Smooth muscle cell (in vitro differentiated cells): ENCODE measurements around the gene TTC23. TPM values are rescaled to one million over a fixed set of nuclear protein-coding genes. Genes with fewer than 3 reads are reported as not detected.
"Not testable (repeated sequence)": the region's sequence is repeated elsewhere in the genome, so short reads cannot be mapped to it uniquely, and the experiment has no call there.

Source experiments
- DNase-seq: peaks from one replicate; lab custom pipeline; 2025; ENCODE audit not compliant: unreplicated experiment; lab: John Stamatoyannopoulos, UW
- H2AFZ ChIP-seq: fragments of 200-600 bp; sonication (generic); 2 replicates; pipeline ENCODE4 v1.6.0; 2016; ENCODE audit warnings: antibody characterized with exemption, low read depth, mild to moderate bottlenecking
- H3F3A ChIP-seq: fragments of 200-600 bp; sonication (generic); 2 replicates; pipeline ENCODE4 v1.6.0; 2017; ENCODE audit warnings: antibody characterized with exemption, low read depth
- H3K27ac ChIP-seq: fragments of 200-600 bp; sonication (generic); 2 replicates; pipeline ENCODE4 v1.5.1; 2016; ENCODE audit warnings: low read depth, mild to moderate bottlenecking
- H3K27me3 ChIP-seq: fragments of 200-600 bp; sonication (generic); 2 replicates; pipeline ENCODE4 v1.6.1; 2016; ENCODE audit warnings: low read depth, mild to moderate bottlenecking
- H3K36me3 ChIP-seq: fragments of 200-600 bp; sonication (generic); 2 replicates; pipeline ENCODE4 v1.5.1; 2016; ENCODE audit warnings: low read depth
- H3K4me1 ChIP-seq: fragments of 200-600 bp; sonication (generic); 2 replicates; pipeline ENCODE4 v1.5.1; 2016; ENCODE audit warnings: low read depth
- H3K4me2 ChIP-seq: fragments of 200-600 bp; sonication (generic); 2 replicates; pipeline ENCODE4 v1.6.0; 2016; ENCODE audit warnings: mild to moderate bottlenecking
- H3K4me3 ChIP-seq: fragments of 200-600 bp; sonication (generic); 2 replicates; pipeline ENCODE4 v1.5.1; 2016; ENCODE audit warnings: mild to moderate bottlenecking
- H3K79me2 ChIP-seq: fragments of 200-600 bp; sonication (generic); 2 replicates; pipeline ENCODE4 v1.6.0; 2016; ENCODE audit warnings: low read depth, mild to moderate bottlenecking
- H3K9ac ChIP-seq: fragments of 200-600 bp; sonication (generic); 2 replicates; pipeline ENCODE4 v1.6.0; 2016; ENCODE audit warnings: low read depth
- H3K9me3 ChIP-seq: fragments of 200-600 bp; sonication (generic); replicated peaks from 2 replicates; pipeline ENCODE4 v1.5.1; 2016; ENCODE audit warnings: low read depth
- H4K20me1 ChIP-seq: fragments of 200-600 bp; sonication (generic); 2 replicates; pipeline ENCODE4 v1.6.0; 2016; ENCODE audit warnings: low read depth
- WGBS: methylation state at CpG from one replicate; pipeline ENCODE4 v1.1.7; 2016; ENCODE audit warnings: low lambda C conversion rate; 5-methylcytosine and 5-hydroxymethylcytosine counted together
- polyA plus RNA-seq: library from polyadenylated mRNA; unstranded; fragments of >200 nt; fragmentation: Nextera tagmentation; extraction: Ambion mirVana; gene quantifications from 2 replicates; pipeline ENCODE4 v1.2.1, GENCODE V29; 2016
- total RNA-seq: library from RNA; depleted of rRNA; stranded (reverse); fragments of >200 nt; gene quantifications from 2 replicates; pipeline ENCODE4 v1.2.3, GENCODE V29; 2014
- TF ChIP-seq, protein P1 (sequence below): fragments of 200-600 bp; sonication (generic); IDR thresholded peaks from 2 replicates; pipeline ENCODE4 v1.5.1; 2017; ENCODE audit warnings: borderline replicate concordance, mild to moderate bottlenecking, antibody characterized with exemption; ENCODE audit not compliant: insufficient read depth, poor library complexity, severe bottlenecking

Gene TTC23
- total and polyA plus RNA-seq, 2 experiments from 2014 or later: 25.0 to 45.4 TPM

GRCh38 chr15:99239545-99240198, 9.7 kb downstream of the TTC23 start:
- Histone ChIP-seq H3K4me1 (no peaks in the 10 kb centered on the region), H4K20me1 (peaks cover 43% of the 10 kb centered on the region), H3K4me2 (no peak overlapping the region), H3K9me3 (no peaks in the 10 kb centered on the region), H3K9ac (no peak overlapping the region), H3K27me3 (no peaks in the 10 kb centered on the region), H3K4me3 (no peak overlapping the region), H3K36me3 (peaks cover 3% of the 10 kb centered on the region), H3K27ac (no peak overlapping the region), H2AFZ (no peak overlapping the region), H3F3A (no peaks in the 10 kb centered on the region), H3K79me2 (peaks cover 25% of the 10 kb centered on the region)
- WGBS: 92% methylated on average over 1 of the region's 1 CpG
- DNase-seq: no peak
- TF ChIP-seq, protein P1, sequence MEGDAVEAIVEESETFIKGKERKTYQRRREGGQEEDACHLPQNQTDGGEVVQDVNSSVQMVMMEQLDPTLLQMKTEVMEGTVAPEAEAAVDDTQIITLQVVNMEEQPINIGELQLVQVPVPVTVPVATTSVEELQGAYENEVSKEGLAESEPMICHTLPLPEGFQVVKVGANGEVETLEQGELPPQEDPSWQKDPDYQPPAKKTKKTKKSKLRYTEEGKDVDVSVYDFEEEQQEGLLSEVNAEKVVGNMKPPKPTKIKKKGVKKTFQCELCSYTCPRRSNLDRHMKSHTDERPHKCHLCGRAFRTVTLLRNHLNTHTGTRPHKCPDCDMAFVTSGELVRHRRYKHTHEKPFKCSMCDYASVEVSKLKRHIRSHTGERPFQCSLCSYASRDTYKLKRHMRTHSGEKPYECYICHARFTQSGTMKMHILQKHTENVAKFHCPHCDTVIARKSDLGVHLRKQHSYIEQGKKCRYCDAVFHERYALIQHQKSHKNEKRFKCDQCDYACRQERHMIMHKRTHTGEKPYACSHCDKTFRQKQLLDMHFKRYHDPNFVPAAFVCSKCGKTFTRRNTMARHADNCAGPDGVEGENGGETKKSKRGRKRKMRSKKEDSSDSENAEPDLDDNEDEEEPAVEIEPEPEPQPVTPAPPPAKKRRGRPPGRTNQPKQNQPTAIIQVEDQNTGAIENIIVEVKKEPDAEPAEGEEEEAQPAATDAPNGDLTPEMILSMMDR: no peak

- Histone ChIP-seq H3K4me3 (no peak overlapping the region), H3F3A (no peaks in the 10 kb centered on the region), H3K27me3 (no peaks in the 10 kb centered on the region), H2AFZ (no peak overlapping the region), H4K20me1 (peaks cover 41% of the 10 kb centered on the region), H3K79me2 (peaks cover 19% of the 10 kb centered on the region), H3K36me3 (peaks cover 3% of the 10 kb centered on the region), H3K9me3 (no peaks in the 10 kb centered on the region), H3K4me1 (no peaks in the 10 kb centered on the region), H3K4me2 (no peak overlapping the region), H3K9ac (no peak overlapping the region), H3K27ac (no peak overlapping the region)
- no peak for DNase-seq
- TF ChIP-seq, protein P1: no peak
- WGBS: 97% methylated on average over 3 of the region's 3 CpGs
Measured at GRCh38 chr15:99238849-99239248, 10.5 kb downstream of the TTC23 start.

DNA sequence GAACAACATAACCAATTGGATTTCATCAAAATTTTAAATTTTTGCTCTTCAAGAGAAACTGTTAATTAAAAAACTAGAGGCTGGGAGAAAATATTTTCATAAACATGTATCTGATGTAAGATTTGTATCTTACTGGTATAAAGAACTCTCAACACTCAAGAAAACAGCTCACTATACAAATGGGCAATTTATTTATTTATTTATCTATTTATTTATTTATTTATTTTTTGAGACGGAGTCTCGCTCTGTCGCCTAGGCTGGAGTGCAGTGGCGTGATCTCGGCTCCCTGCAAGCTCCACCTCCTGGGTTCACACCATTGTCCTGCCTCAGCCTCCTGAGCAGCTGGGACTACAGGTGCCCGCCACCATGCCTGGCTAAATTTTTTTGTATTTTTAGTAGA, 15.2 kb downstream of the TTC23 start:
- not testable (repeated sequence) for H3K4me3 ChIP-seq, H3K27me3 ChIP-seq, DNase-seq, H3F3A ChIP-seq, H2AFZ ChIP-seq, H3K4me2 ChIP-seq, H3K4me1 ChIP-seq, H3K27ac ChIP-seq, H3K9ac ChIP-seq, H3K36me3 ChIP-seq, H3K9me3 ChIP-seq
- WGBS: over 99% methylated on average over 6 of the region's 6 CpGs
- Histone ChIP-seq H3K79me2 (peaks cover 20% of the 10 kb centered on the region), H4K20me1 (peaks cover 25% of the 10 kb centered on the region)

GRCh38 chr15:99232740-99233139, 16.6 kb downstream of the TTC23 start:
- H3K9me3 ChIP-seq: no peaks in the 10 kb centered on the region
- no peak overlapping the region for H2AFZ ChIP-seq
- H3K27me3 ChIP-seq: no peaks in the 10 kb centered on the region
- H3K27ac ChIP-seq: no peak overlapping the region
- TF ChIP-seq, protein P1: no peak
- no peak overlapping the region for H3K4me2 ChIP-seq
- peaks cover 17% of the 10 kb centered on the region for H4K20me1 ChIP-seq
- WGBS: 98% methylated on average over 2 of the region's 2 CpGs
- no peaks in the 10 kb centered on the region for H3F3A ChIP-seq
- H3K9ac ChIP-seq: no peak overlapping the region
- H3K36me3 ChIP-seq: peaks cover 2% of the 10 kb centered on the region
- H3K79me2 ChIP-seq: peaks cover 20% of the 10 kb centered on the region
- DNase-seq: no peak
- H3K4me1 ChIP-seq: no peaks in the 10 kb centered on the region
- no peak overlapping the region for H3K4me3 ChIP-seq
